Endothelial cell (in vitro differentiated cells): Measurements from ENCODE around the gene RAB6B. TPM values are rescaled to one million over a fixed set of nuclear protein-coding genes. Genes with fewer than 3 reads are reported as not detected.

Experiments used
- DNase-seq: peaks from one replicate; pipeline ENCODE4 v3.0.0; 2021; ENCODE audit warnings: low spot score
- H3K27ac Mint-ChIP-seq: one replicate; pipeline ENCODE4 v1.8.0; 2021; ENCODE audit warnings: mixed read lengths, inconsistent platforms; ENCODE audit not compliant: unreplicated experiment
- H3K27me3 Mint-ChIP-seq: one replicate; pipeline ENCODE4 v1.8.0; 2021; ENCODE audit warnings: mild to moderate bottlenecking, moderate library complexity, mixed read lengths, inconsistent platforms; ENCODE audit not compliant: unreplicated experiment
- H3K36me3 Mint-ChIP-seq: one replicate; pipeline ENCODE4 v1.8.0; 2021; ENCODE audit warnings: mild to moderate bottlenecking, low read depth, mixed read lengths, inconsistent platforms; ENCODE audit not compliant: unreplicated experiment
- H3K4me1 Mint-ChIP-seq: one replicate; pipeline ENCODE4 v1.8.0; 2021; ENCODE audit warnings: mild to moderate bottlenecking, mixed read lengths, inconsistent platforms; ENCODE audit not compliant: unreplicated experiment
- H3K4me3 Mint-ChIP-seq: one replicate; pipeline ENCODE4 v1.8.0; 2021; ENCODE audit warnings: mild to moderate bottlenecking, mixed read lengths, inconsistent platforms; ENCODE audit not compliant: unreplicated experiment
- H3K9me3 Mint-ChIP-seq: one replicate; pipeline ENCODE4 v1.8.0; 2021; ENCODE audit warnings: mixed read lengths, inconsistent platforms; ENCODE audit not compliant: unreplicated experiment
- total RNA-seq: library from RNA; stranded (reverse); fragmentation: NEBNext Ultra II Directional; extraction: Animal tissue kit (Norgen Biotek cat#: 25700); gene quantifications from one replicate; pipeline ENCODE4 v1.2.1, GENCODE V29; 2021; ENCODE audit not compliant: unreplicated experiment
- TF ChIP-seq, protein P1 (sequence below): fragments of 200-600 bp; sonication (generic); IDR thresholded peaks from one replicate; pipeline ENCODE4 v1.5.0; 2021; ENCODE audit warnings: antibody characterized with exemption; ENCODE audit not compliant: unreplicated experiment

Gene RAB6B
- total RNA-seq, 1 donor from 2014 or later = 3.9 TPM

DNA sequence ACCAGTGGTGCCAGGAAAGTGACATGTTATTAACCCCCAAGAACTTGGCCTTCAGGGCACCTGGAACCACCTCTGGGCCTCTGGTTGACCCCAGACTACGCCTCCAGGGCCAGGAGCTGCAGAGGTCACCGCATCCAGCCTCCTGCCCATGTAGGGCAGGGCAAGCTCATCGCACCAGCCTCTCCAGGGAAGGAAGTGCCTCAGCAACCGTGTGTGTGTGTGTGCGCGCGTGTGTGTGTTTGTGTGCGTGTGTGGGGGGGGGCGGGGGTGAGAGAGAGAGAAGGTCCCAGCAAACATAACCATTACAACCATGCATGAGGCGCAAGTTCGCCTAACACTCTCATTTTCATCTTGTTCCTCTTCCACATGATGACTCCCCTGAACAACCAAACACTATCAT lies 31.8 kb downstream of the RAB6B start:
- no peaks in the 10 kb centered on the region for H3K27me3 Mint-ChIP-seq
- no peaks in the 10 kb centered on the region for H3K9me3 Mint-ChIP-seq
- H3K4me3 Mint-ChIP-seq = no peak overlapping the region
- no peak for DNase-seq
- H3K4me1 Mint-ChIP-seq = no peaks in the 10 kb centered on the region
- TF ChIP-seq, protein P1, sequence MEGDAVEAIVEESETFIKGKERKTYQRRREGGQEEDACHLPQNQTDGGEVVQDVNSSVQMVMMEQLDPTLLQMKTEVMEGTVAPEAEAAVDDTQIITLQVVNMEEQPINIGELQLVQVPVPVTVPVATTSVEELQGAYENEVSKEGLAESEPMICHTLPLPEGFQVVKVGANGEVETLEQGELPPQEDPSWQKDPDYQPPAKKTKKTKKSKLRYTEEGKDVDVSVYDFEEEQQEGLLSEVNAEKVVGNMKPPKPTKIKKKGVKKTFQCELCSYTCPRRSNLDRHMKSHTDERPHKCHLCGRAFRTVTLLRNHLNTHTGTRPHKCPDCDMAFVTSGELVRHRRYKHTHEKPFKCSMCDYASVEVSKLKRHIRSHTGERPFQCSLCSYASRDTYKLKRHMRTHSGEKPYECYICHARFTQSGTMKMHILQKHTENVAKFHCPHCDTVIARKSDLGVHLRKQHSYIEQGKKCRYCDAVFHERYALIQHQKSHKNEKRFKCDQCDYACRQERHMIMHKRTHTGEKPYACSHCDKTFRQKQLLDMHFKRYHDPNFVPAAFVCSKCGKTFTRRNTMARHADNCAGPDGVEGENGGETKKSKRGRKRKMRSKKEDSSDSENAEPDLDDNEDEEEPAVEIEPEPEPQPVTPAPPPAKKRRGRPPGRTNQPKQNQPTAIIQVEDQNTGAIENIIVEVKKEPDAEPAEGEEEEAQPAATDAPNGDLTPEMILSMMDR = no peak
- no peaks in the 10 kb centered on the region for H3K36me3 Mint-ChIP-seq
- H3K27ac Mint-ChIP-seq = no peak overlapping the region

DNA sequence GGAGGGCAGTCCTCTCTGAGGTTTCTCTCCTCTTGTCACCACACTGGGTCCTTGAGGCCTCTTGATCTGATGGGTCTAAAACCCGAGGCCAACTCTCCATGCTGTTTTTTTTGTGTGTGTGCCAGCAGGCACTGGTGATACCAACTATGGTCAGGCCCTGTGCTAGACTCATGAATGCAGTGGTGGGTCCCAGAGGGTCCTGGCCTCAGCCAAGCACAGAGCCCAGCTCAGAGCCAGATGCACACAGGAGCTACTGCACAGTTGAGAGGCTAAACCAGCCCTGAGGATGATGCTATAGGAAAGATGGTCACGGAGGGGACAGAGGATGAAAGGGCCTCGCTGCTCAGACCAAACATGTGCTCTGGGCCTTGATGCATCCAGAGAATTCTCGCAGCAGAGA lies 33.5 kb downstream of the RAB6B start:
- Mint-ChIP-seq H3K27me3 (peaks cover 5% of the 10 kb centered on the region), H3K27ac (no peak overlapping the region), H3K4me3 (no peak overlapping the region), H3K9me3 (no peaks in the 10 kb centered on the region), H3K4me1 (no peaks in the 10 kb centered on the region), H3K36me3 (no peaks in the 10 kb centered on the region)
- no peak for DNase-seq
- TF ChIP-seq, protein P1 = no peak

- no peaks in the 10 kb centered on the region for H3K9me3 Mint-ChIP-seq
- DNase-seq = no peak
- no peak overlapping the region for H3K27ac Mint-ChIP-seq
- no peaks in the 10 kb centered on the region for H3K36me3 Mint-ChIP-seq
- H3K27me3 Mint-ChIP-seq = peaks cover 5% of the 10 kb centered on the region
- no peaks in the 10 kb centered on the region for H3K4me1 Mint-ChIP-seq
- TF ChIP-seq, protein P1 = no peak
- no peak overlapping the region for H3K4me3 Mint-ChIP-seq
Observed at GRCh38 chr3:133860519-133860918, 35.2 kb downstream of the RAB6B start.

DNA sequence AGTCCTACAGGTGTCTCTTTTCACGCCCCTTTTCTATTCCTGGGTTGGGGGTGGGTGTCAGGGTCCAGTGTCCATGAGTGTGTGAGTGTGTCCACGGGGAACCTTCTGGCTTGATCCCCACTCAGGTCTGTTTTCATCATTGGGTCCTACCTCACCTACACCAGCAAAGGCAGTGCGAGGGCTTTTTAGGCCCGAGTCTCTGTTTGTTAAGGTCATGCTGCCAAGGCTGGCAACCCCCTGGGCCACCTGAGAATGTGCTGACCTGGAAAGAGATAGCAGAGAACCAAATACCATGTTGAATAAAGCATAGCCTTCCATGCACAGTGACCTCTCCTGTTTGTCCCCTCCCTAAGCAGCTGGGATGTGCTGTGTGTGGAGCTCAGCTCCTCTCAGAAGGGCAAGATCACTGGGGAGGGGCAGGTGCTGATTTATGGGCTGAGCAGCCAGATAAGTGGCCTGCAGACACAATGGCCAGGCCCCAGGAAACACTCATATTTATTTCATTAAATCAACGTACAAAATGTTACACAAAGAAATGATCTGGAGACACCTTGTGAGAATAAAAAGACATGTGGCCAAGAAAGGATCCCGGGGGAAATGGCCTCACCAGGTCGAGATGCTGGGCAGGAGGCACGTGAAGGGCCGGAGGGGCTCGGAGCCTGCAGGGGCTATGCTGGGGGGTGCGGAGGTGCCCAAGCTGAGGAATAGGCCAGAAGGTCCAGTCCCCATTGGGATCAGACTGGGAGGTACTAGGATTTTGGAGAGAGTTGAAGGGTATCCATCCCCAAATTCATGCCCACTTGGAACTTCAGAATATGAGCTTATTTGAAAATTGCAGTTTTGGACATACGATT lies 36.1 kb downstream of the RAB6B start:
- DNase-seq = no peak
- no peaks in the 10 kb centered on the region for H3K9me3 Mint-ChIP-seq
- H3K4me3 Mint-ChIP-seq = no peak overlapping the region
- H3K27ac Mint-ChIP-seq = no peak overlapping the region
- TF ChIP-seq, protein P1 = no peak
- H3K27me3 Mint-ChIP-seq = peaks cover 5% of the 10 kb centered on the region
- no peaks in the 10 kb centered on the region for H3K4me1 Mint-ChIP-seq
- H3K36me3 Mint-ChIP-seq = no peaks in the 10 kb centered on the region

DNA sequence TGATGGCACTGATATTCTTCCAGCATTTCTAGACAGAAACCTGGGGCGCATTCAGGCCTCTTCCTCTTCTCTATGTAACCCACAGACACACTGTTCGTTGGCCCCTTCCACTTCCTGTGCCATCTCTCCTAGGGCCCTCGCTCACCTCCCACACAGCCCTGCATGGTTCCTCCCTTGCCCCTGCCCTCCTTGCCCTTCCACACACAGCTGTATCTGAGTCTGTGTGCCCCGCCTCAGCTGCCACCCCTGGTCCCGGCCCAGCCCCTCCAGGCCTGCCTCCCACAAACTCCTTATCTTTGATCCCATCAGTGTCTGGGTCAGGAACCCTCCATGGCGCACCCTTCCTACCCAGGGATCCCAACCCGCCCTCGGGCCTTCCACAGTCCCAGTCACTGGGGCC lies 37.9 kb downstream of the RAB6B start:
- Mint-ChIP-seq H3K4me1 (peaks cover 7% of the 10 kb centered on the region), H3K4me3 (no peak overlapping the region), H3K27ac (no peak overlapping the region), H3K27me3 (peaks cover 7% of the 10 kb centered on the region), H3K9me3 (no peaks in the 10 kb centered on the region), H3K36me3 (no peaks in the 10 kb centered on the region)
- no peak for DNase-seq
- TF ChIP-seq, protein P1 = no peak
